Measurements from ENCODE around the gene PIEZO2.

Gene PIEZO2

GRCh38 chr18:10787293-10787901, 362.0 kb downstream of the PIEZO2 start:
- TF ChIP-seq CTCF (IDR thresholded peaks at IDR 0.05; ENCODE audit: insufficient read depth, low read length) (peak; percentile 98), REST (IDR thresholded peaks at IDR 0.05; ENCODE audit: insufficient replicate concordance, low read depth) (no peak), GABPA (IDR thresholded peaks at IDR 0.05; ENCODE audit: low read depth) (no peak), SPI1 (IDR thresholded peaks at IDR 0.05; ENCODE audit: borderline replicate concordance, low read depth) (no peak), POLR2AphosphoS5 (IDR thresholded peaks at IDR 0.05; ENCODE audit: low read depth) (peak; percentile 43; the same call in 1 of the 2 replicates)
- Histone ChIP-seq H3K27ac (replicated peaks) (no peak overlapping the region), H3K4me3 (replicated peaks; ENCODE audit: insufficient read depth, low read length) (no peak overlapping the region), H3K27me3 (ENCODE audit: insufficient read depth, poor library complexity, severe bottlenecking) (peaks cover 13% of the 10 kb centered on the region)
- DNase-seq (ENCODE audit: low read depth in 1 of 2, low spot score in 1 of 2) = peak; percentile 68 to 94

- no peak overlapping the region for H3K27ac ChIP-seq (replicated peaks)
- H3K4me3 ChIP-seq (replicated peaks; ENCODE audit: insufficient read depth, low read length) = no peak overlapping the region
- no peak for TF ChIP-seq REST (IDR thresholded peaks at IDR 0.05; ENCODE audit: insufficient replicate concordance, low read depth)
- TF ChIP-seq CTCF (IDR thresholded peaks at IDR 0.05; ENCODE audit: insufficient read depth, low read length) = no peak
- TF ChIP-seq GABPA (IDR thresholded peaks at IDR 0.05; ENCODE audit: low read depth) = no peak
- TF ChIP-seq SPI1 (IDR thresholded peaks at IDR 0.05; ENCODE audit: borderline replicate concordance, low read depth) = no peak
- no peak for TF ChIP-seq POLR2AphosphoS5 (IDR thresholded peaks at IDR 0.05; ENCODE audit: low read depth)
- no peak for DNase-seq (ENCODE audit: low read depth in 1 of 2, low spot score in 1 of 2)
- peaks cover 13% of the 10 kb centered on the region for H3K27me3 ChIP-seq (ENCODE audit: insufficient read depth, poor library complexity, severe bottlenecking)
Observed at GRCh38 chr18:10785798-10786197, 363.6 kb downstream of the PIEZO2 start.

GRCh38 chr18:10784596-10785202, 364.7 kb downstream of the PIEZO2 start:
- TF ChIP-seq SPI1 (IDR thresholded peaks at IDR 0.05; ENCODE audit: borderline replicate concordance, low read depth) = no peak
- no peak for TF ChIP-seq CTCF (IDR thresholded peaks at IDR 0.05; ENCODE audit: insufficient read depth, low read length)
- no peak for TF ChIP-seq GABPA (IDR thresholded peaks at IDR 0.05; ENCODE audit: low read depth)
- TF ChIP-seq POLR2AphosphoS5 (IDR thresholded peaks at IDR 0.05; ENCODE audit: low read depth) = no peak
- no peak for TF ChIP-seq REST (IDR thresholded peaks at IDR 0.05; ENCODE audit: insufficient replicate concordance, low read depth)
- Histone ChIP-seq H3K4me3 (replicated peaks; ENCODE audit: insufficient read depth, low read length) (no peak overlapping the region), H3K27ac (replicated peaks) (no peak overlapping the region), H3K27me3 (ENCODE audit: insufficient read depth, poor library complexity, severe bottlenecking) (peaks cover 13% of the 10 kb centered on the region)
- no peak for DNase-seq (ENCODE audit: low read depth in 1 of 2, low spot score in 1 of 2)
